Measurements from ENCODE around the gene PACS1.
"Not testable (repeated sequence)": the region's sequence is repeated elsewhere in the genome, so short reads cannot be mapped to it uniquely, and the experiment has no call there.

Gene PACS1

DNA sequence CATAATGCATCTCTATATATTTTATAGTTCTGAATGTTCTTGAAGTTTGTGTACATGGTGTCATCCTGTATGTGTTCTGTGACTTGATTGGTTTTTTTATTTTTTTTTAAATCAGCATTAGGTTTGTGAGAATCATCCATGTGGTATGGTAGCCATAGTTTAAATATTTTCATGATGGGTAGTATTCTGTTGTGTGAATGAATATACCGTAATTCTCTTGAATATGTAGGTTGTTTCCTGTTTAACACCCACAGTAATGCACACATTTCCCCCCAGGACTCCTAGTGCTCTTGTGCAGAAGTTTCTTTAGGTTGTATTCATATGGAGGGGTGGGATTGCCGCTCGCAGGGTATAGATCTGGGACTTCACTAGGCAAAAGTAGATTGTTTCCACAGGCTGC, 2.0 kb downstream of the PACS1 start:
- FAIRE-seq (no peak), DNase-seq (ENCODE audit: extremely low spot score, insufficient read length, low read depth) (no peak)

GRCh38 chr11:66072518-66072917, 2.4 kb downstream of the PACS1 start:
- no peak for FAIRE-seq
- no peak for DNase-seq (ENCODE audit: extremely low spot score, insufficient read length, low read depth)

DNA sequence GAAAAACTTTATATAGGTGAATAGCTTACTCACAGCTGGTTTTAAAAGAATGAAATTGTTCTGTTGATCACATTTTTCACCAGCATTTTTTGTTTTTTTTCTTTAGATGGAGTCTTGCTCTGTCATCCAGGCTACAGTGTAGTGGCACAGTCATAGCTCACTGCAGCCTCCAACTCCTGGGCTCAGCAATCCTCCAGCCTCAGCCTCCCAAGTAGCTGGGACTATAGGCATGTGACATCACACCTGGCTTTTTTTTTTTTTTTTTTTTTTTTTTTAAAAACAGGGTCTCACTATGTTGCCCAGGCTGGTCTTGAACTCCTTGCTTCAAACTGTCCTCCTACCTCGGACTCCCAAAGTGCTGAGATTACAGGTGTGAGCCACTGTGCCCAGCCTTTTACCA, 3.6 kb downstream of the PACS1 start:
- FAIRE-seq: no peak
- DNase-seq (ENCODE audit: extremely low spot score, insufficient read length, low read depth): no peak

DNA sequence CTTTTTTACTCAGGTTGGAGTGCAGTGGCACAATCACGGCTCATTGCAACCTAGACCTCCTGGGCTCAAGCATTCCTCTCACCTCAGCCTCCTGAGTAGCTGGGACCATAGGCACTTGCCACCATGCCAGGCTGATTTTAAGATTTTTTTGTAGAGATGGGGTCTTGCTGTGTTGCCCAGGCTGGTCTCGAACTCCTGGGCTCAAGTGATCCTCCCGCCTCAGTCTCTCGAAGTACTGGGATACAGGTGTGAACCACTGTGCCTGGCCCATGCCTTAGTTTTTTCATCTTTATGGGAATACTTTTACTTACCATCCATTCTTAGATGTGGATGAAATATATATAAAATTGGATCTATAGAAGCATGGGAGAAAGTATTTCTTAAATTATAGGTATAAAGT, 5.2 kb downstream of the PACS1 start:
- FAIRE-seq: no peak
- no peak for DNase-seq (ENCODE audit: extremely low spot score, insufficient read length, low read depth)

DNA sequence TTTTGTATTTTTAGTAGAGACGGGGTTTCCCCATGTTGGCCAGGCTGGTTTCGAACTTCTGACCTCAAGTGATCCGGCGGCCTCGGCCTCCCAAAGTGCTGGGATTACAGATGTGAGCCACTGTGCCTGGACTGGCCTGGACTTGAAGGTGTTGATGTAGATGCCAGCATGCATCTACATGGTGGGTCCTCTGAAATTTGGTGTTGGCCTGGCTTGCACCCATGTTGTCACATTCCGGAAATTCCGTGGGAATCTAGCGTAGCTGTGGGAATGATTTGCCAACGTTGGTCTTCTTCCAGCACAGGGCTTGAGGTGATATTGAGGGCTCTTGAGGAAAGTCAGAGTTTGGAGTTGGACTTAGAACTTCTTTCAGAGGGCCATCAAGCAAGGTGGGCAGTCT, 6.5 kb downstream of the PACS1 start:
- DNase-seq (ENCODE audit: extremely low spot score, insufficient read length, low read depth): no peak
- FAIRE-seq: no peak

- FAIRE-seq: no peak
Measured at GRCh38 chr11:66077927-66078326, 7.9 kb downstream of the PACS1 start.

DNA sequence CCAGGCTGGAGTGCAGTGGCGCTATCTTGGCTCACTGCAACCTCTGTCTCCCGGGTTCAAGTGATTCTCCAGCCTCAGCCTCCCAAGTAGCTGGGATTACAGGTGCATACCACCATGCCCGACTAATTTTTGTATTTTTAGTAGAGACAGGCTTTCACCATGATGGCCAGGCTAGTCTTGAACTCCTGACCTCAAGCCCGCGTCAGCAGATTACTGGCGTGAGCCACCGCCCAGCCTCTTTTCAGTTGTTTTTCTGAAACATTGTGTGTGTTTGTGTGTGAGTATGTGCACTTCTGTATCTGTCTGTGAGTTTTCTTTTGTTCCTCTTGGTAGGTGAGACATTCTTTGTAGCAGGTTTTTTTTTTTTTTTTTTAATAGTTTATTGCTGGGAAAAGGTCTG, 8.9 kb downstream of the PACS1 start:
- DNase-seq (ENCODE audit: extremely low spot score, insufficient read length, low read depth); FAIRE-seq: not testable (repeated sequence)

More at GRCh38 chr11:66077927-66078326, 7.9 kb downstream of the PACS1 start:
- DNase-seq (ENCODE audit: extremely low spot score, insufficient read length, low read depth): no peak

- FAIRE-seq (no peak), DNase-seq (ENCODE audit: extremely low spot score, insufficient read length, low read depth) (no peak)
Measured at GRCh38 chr11:66080055-66080817, 10.2 kb downstream of the PACS1 start.

DNA sequence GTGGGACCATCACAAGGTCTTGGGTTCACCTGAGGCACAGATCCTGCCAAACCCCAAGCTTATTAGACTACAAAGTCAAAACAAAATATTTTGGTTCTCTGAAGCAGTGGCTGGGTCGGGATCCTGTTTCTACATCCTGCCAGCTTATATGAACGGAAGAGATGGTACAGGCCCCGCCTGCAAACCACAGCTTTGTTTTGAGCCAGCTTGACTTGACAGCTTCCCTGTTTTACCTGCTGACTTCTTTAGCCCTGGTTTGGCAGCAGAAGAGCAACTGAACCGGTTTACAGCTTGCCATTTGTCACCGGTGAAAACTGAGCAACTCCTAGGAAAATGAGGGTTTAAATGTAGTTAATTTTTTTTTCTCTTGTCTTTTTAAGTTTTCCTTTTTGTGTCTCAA, 11.4 kb downstream of the PACS1 start:
- FAIRE-seq: peak; percentile 81
- no peak for DNase-seq (ENCODE audit: extremely low spot score, insufficient read length, low read depth)

DNA sequence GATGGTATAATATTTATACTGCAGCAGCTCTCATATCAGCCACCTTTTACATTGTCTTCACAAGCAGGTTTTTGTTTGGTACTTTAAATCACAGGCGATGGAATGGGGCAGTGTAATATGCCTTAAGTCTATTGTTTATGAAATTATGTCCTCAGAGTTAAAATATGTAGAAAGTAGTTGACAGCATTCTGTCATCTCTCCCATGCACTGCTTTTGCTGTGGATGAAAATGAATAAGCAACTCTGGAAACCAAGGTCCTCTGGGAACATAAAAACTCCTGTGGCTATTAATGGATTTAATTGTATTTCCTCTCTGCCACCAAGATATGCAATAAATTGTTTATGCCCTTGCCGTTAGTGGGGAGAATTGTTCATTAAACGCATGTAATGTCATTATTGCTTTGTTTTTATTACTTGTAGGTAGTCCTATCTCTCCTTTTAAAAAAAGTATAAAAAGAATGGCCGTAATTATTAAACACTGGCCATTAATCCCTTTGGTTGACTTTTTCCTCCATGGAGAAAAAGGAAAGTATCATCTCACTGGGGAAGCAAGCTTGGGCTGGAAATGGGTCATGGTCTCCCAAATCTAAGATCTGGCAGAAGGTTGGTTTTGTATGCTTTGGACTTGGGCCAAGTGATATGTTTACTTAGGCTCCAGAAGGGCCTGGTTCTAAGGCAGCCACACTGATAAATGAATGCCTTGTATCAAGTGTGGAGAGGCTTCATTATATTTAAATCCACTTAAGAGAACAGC, 13.1 kb downstream of the PACS1 start:
- FAIRE-seq (no peak), DNase-seq (ENCODE audit: extremely low spot score, insufficient read length, low read depth) (no peak)

DNA sequence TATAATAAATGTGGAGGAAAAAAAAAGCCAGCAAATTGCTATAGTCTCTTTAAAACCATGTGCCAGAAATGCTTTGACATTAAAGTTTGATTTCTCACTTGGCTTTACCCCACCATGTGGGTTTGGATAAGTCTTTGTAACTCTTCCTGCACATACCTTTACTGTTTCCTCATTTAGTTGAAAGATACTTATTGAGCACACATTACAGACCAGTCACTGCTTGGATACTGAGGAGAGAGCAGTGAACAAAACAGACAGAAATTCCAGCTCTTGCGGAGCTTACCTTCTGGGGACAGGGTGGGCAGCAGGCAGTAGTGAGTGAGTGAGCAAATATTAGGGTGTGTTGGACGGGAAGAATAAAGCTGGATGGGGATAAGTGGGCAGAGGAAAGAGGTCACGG, 13.7 kb downstream of the PACS1 start:
- FAIRE-seq: no peak
- DNase-seq (ENCODE audit: extremely low spot score, insufficient read length, low read depth): no peak

GRCh38 chr11:66084821-66085475, 14.9 kb downstream of the PACS1 start:
- FAIRE-seq (no peak), DNase-seq (ENCODE audit: extremely low spot score, insufficient read length, low read depth) (no peak)

DNA sequence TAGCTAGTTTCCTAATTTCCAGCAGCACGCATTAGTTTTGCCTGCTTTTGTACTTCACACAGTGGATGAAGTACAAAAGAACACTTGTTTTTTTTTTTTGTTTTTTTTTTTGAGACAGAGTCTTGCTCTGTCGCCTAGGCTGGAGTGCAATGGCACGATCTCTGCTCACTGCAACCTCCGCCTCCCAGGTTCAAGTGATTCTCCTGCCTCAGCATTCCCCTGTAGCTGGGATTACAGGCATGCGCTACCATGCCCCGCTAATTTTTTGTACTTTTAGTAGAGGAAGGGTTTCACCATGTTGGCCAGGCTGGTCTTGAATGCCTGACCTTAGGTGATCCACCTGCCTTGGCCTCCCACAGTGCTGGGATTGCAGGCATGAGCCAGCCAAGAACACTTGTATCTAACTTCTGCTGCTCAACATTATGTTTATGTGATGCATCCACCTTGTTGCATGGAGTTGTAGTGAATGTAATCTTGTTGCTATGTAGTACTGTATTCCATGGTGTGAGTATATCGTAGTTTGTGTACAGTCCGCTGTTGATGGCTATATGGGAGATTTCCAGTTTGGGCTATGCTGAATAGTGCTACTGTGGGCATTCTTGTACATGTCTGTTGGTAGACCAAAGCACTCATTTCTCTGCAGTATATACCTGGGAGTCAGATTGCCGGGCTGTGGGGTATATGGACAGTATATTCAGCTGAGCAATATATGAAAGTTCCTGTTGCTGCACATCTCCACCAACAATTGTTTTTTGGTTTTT, 17.3 kb downstream of the PACS1 start:
- FAIRE-seq: no peak

GRCh38 chr11:66089067-66089466, 19.0 kb downstream of the PACS1 start:
- FAIRE-seq: no peak
- DNase-seq (ENCODE audit: extremely low spot score, insufficient read length, low read depth): no peak

More for the DNA sequence above, 17.3 kb downstream of the PACS1 start:
- DNase-seq (ENCODE audit: extremely low spot score, insufficient read length, low read depth): no peak

- no peak for DNase-seq (ENCODE audit: extremely low spot score, insufficient read length, low read depth)
- no peak for FAIRE-seq
Measured at GRCh38 chr11:66090288-66090687, 20.2 kb downstream of the PACS1 start.

DNA sequence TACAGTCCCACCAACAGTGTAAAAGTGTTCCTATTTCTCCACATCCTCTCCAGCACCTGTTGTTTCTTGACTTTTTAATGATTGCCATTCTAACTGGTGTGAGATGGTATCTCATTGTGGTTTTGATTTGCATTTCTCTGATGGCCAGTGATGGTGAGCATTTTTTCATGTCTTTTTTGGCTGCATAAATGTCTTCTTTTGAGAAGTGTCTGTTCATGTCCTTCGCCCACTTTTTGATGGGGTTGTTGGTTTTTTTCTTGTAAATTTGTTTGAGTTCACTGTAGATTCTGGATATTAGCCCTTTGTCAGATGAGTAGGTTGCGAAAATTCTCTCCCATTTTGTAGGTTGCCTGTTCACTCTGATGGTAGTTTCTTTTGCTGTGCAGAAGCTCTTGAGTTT, 22.1 kb downstream of the PACS1 start:
- not testable (repeated sequence) for DNase-seq (ENCODE audit: extremely low spot score, insufficient read length, low read depth); FAIRE-seq

- not testable (repeated sequence) for DNase-seq (ENCODE audit: extremely low spot score, insufficient read length, low read depth); FAIRE-seq
Measured at GRCh38 chr11:66099746-66100145, 29.7 kb downstream of the PACS1 start.

DNA sequence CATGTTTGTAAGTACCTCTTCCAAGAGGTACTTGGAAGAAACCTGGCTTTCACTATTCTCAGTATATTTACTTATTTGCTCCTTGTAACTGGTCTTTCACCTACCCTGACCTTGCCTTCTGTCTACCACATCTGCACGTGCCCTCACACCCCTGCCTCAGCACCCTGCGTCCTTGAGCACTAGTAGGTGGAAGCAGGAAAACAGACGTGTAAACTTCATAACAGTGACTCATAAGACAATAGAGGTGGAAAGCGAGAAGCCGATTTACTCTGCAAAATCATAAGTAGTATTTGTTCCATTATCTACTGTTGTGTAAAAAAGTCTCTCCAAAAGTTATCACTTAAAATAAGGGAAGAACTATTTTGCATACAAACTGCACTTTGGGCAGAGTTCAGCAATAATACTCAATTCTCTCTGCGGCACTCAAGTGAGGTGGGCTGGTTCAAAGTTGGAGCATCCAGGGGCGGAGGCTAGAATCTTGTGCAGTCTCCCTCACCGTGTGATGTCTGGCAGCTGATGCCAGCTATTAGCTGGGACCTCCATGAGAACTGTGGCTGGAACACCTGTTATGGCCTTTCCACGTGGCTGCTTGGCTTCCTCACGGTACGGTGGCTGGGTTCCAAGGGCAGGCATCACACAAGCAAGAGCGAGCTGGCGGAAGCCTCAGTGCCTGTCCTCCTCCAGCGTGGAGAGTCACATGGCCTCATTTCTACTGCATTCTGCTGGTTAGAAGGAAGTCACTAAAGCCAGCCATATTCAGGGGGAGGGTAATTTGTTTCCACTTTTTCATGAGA, 30.4 kb downstream of the PACS1 start:
- FAIRE-seq: peak; percentile 92
- peak; percentile 45 for DNase-seq (ENCODE audit: extremely low spot score, insufficient read length, low read depth)

- FAIRE-seq (peak; percentile 18), DNase-seq (ENCODE audit: extremely low spot score, insufficient read length, low read depth) (no peak)
Measured at GRCh38 chr11:66101066-66101464, 31.0 kb downstream of the PACS1 start.
